Cardiac muscle cell (in vitro differentiated cells and primary cell): ENCODE measurements around the gene KRTAP19-3. TPM values are rescaled to one million over a fixed set of nuclear protein-coding genes. Genes with fewer than 3 reads are reported as not detected.
A peak's percentile ranks its signal among the peaks of the same experiment; 100 is the strongest.

Source experiments
- DNase-seq, 2 donors: peaks; one replicate each; pipeline versions ENCODE4 v3.0.0 to v3.0.0-alpha.2; 2010 to 2017; ENCODE audit warnings: low read depth in 1 of 2, low spot score in 1 of 2
- H3K27ac ChIP-seq: fragments of 200-600 bp; sonication (generic); 2 replicates; pipeline ENCODE4 v1.5.1; 2016
- H3K27me3 ChIP-seq: fragments of 200-600 bp; sonication (generic); 2 replicates; pipeline ENCODE4 v1.6.0; 2016; ENCODE audit warnings: control low read depth
- H3K36me3 ChIP-seq: fragments of 200-600 bp; sonication (generic); 2 replicates; pipeline ENCODE4 v1.5.1; 2016; ENCODE audit warnings: control low read depth
- H3K4me1 ChIP-seq: fragments of 200-600 bp; sonication (generic); 2 replicates; pipeline ENCODE4 v1.8.1; 2017; ENCODE audit warnings: low read depth, mild to moderate bottlenecking, mixed run types
- H3K4me3 ChIP-seq: fragments of 200-600 bp; sonication (generic); 2 replicates; pipeline ENCODE4 v1.5.1; 2016; ENCODE audit warnings: mild to moderate bottlenecking
- H3K9me3 ChIP-seq: fragments of 200-600 bp; sonication (generic); 2 replicates; pipeline ENCODE4 v1.5.1; 2017; ENCODE audit warnings: low read depth, mild to moderate bottlenecking, control low read depth
- polyA plus RNA-seq: library from polyadenylated mRNA; unstranded; fragments of >200 nt; fragmentation: Nextera tagmentation; extraction: Ambion mirVana; gene quantifications from 2 replicates; pipeline ENCODE4 v1.2.1, GENCODE V29; 2016
- total RNA-seq: library from RNA; depleted of rRNA; stranded (reverse); fragments of >200 nt; gene quantifications from 2 replicates; pipeline ENCODE4 v1.2.3, GENCODE V29; 2016
- TF ChIP-seq, protein P1 (sequence below): IDR thresholded peaks from 2 replicates; pipeline ENCODE4 v1.5.1; 2012; ENCODE audit warnings: low read depth, mild to moderate bottlenecking, low read length

Gene KRTAP19-3
- total and polyA plus RNA-seq, 2 experiments from 2014 or later, result not detected

GRCh38 chr21:30478004-30478403, 13.8 kb downstream of the KRTAP19-3 start:
- Histone ChIP-seq H3K27me3 (no peaks in the 10 kb centered on the region), H3K36me3 (no peaks in the 10 kb centered on the region), H3K4me1 (peaks cover 29% of the 10 kb centered on the region), H3K27ac (no peak overlapping the region), H3K9me3 (no peaks in the 10 kb centered on the region), H3K4me3 (no peak overlapping the region)
- TF ChIP-seq, protein P1, sequence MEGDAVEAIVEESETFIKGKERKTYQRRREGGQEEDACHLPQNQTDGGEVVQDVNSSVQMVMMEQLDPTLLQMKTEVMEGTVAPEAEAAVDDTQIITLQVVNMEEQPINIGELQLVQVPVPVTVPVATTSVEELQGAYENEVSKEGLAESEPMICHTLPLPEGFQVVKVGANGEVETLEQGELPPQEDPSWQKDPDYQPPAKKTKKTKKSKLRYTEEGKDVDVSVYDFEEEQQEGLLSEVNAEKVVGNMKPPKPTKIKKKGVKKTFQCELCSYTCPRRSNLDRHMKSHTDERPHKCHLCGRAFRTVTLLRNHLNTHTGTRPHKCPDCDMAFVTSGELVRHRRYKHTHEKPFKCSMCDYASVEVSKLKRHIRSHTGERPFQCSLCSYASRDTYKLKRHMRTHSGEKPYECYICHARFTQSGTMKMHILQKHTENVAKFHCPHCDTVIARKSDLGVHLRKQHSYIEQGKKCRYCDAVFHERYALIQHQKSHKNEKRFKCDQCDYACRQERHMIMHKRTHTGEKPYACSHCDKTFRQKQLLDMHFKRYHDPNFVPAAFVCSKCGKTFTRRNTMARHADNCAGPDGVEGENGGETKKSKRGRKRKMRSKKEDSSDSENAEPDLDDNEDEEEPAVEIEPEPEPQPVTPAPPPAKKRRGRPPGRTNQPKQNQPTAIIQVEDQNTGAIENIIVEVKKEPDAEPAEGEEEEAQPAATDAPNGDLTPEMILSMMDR, result no peak
- DNase-seq, result peak in 1 of 2 donors; percentile 12

DNA sequence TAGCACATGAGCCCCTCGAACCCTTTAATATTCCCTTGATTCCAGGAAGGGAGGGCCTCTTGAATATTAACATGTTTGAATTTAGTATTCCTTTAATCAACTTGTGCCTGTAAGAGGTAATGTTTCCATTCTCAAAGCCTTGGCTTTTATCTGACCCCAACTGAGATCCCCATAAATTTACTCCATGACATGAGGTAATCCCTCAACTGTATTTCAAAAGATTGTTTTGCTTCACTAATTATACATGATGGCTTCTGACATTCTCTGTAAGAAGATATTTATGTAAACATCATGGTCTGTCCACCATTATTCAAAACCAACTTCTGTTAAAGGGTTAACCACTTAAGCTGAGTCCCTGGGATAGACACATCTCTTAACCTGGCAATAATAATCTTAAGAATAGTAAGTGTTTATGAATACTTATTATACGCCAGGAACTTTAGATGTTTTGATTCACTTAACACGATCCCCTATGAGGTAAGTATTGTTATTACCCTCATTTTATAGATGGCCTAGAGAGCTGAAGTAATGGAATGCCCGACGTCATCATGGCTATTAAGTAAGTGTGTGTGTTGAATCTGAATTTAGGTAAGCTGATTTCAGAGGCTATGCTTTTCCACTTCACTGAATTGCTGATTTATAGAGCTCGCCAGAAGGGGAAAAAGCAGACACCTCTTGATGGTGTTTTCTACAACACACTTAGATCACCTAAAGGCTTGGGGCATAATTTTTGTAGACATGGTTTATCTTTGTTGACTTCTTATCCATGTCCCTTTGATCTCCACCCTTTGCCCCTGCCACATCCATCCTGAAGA, 22.7 kb downstream of the KRTAP19-3 start:
- H3K27me3 ChIP-seq, result no peaks in the 10 kb centered on the region
- H3K4me3 ChIP-seq, result no peak overlapping the region
- no peak overlapping the region for H3K27ac ChIP-seq
- no peaks in the 10 kb centered on the region for H3K4me1 ChIP-seq
- H3K9me3 ChIP-seq, result no peaks in the 10 kb centered on the region
- no peaks in the 10 kb centered on the region for H3K36me3 ChIP-seq
- TF ChIP-seq, protein P1, result no peak
- DNase-seq, result no peak

GRCh38 chr21:30463713-30464112, 28.1 kb downstream of the KRTAP19-3 start:
- Histone ChIP-seq H3K9me3 (no peaks in the 10 kb centered on the region), H3K27me3 (no peaks in the 10 kb centered on the region), H3K4me3 (no peak overlapping the region), H3K4me1 (no peaks in the 10 kb centered on the region), H3K27ac (no peak overlapping the region), H3K36me3 (no peaks in the 10 kb centered on the region)
- TF ChIP-seq, protein P1, result no peak
- peak in 1 of 2 donors; percentile 32 for DNase-seq

- no peaks in the 10 kb centered on the region for H3K27me3 ChIP-seq
Observed at GRCh38 chr21:30448514-30448913, 43.3 kb downstream of the KRTAP19-3 start.

GRCh38 chr21:30447056-30447455, 44.8 kb downstream of the KRTAP19-3 start:
- Histone ChIP-seq H3K9me3 (no peaks in the 10 kb centered on the region), H3K27me3 (no peaks in the 10 kb centered on the region), H3K27ac (no peak overlapping the region), H3K36me3 (no peaks in the 10 kb centered on the region), H3K4me1 (no peaks in the 10 kb centered on the region), H3K4me3 (no peak overlapping the region)
- no peak for DNase-seq
- TF ChIP-seq, protein P1, result no peak

More at GRCh38 chr21:30448514-30448913, 43.3 kb downstream of the KRTAP19-3 start:
- Histone ChIP-seq H3K9me3 (no peaks in the 10 kb centered on the region), H3K36me3 (no peaks in the 10 kb centered on the region), H3K4me1 (no peaks in the 10 kb centered on the region), H3K4me3 (no peak overlapping the region), H3K27ac (no peak overlapping the region)
- TF ChIP-seq, protein P1, result no peak
- DNase-seq, result no peak
